22Rv1 (cell line): ENCODE data around the gene NAA40.

Experiments used
- H3K27ac ChIP-seq: fragments of 450-650 bp; 2 replicates; pipeline ENCODE4 v1.5.1; 2017
- CTCF ChIP-seq: fragments of 450-650 bp; IDR thresholded peaks from 2 replicates; pipeline ENCODE4 v1.5.1; 2017; ENCODE audit warnings: mild to moderate bottlenecking
- ZFX ChIP-seq: fragments of 450-650 bp; IDR thresholded peaks from 2 replicates; pipeline ENCODE4 v1.6.1; 2017; ENCODE audit warnings: antibody characterized with exemption, borderline replicate concordance

The NAA40 gene

GRCh38 chr11:63923319-63923718 lies 15.5 kb upstream of the NAA40 start:
- no peak overlapping the region for H3K27ac ChIP-seq
- TF ChIP-seq ZFX, result no peak
- TF ChIP-seq CTCF, result no peak

GRCh38 chr11:63929616-63930015 lies 9.2 kb upstream of the NAA40 start:
- TF ChIP-seq CTCF (no peak), ZFX (no peak)
- no peak overlapping the region for H3K27ac ChIP-seq

GRCh38 chr11:63931045-63931444 lies 7.8 kb upstream of the NAA40 start:
- no peak overlapping the region for H3K27ac ChIP-seq
- TF ChIP-seq CTCF (no peak), ZFX (no peak)

GRCh38 chr11:63931876-63932275 lies 6.9 kb upstream of the NAA40 start:
- H3K27ac ChIP-seq, result no peak overlapping the region
- TF ChIP-seq ZFX, result no peak
- no peak for TF ChIP-seq CTCF

GRCh38 chr11:63933459-63933858 lies 5.3 kb upstream of the NAA40 start:
- no peak for TF ChIP-seq ZFX
- TF ChIP-seq CTCF, result no peak
- no peak overlapping the region for H3K27ac ChIP-seq

- TF ChIP-seq CTCF, result no peak
- no peak for TF ChIP-seq ZFX
- peak overlapping the region; percentile 91 for H3K27ac ChIP-seq
Observed at GRCh38 chr11:63937713-63938478, 906 bp upstream of the NAA40 start.

GRCh38 chr11:63939397-63939891 lies 642 bp downstream of the NAA40 start:
- no peak for TF ChIP-seq ZFX
- no peak for TF ChIP-seq CTCF
- peak overlapping the region; percentile 91 for H3K27ac ChIP-seq
